WERI-Rb-1 (cell line): ENCODE data around the gene PIAS1.

Source experiments
- DNase-seq: peaks from one replicate; pipeline ENCODE4 v3.0.0-alpha.2; 2020
- H3K27ac ChIP-seq: fragments of 250-450 bp; sonication (Bioruptor Pico); 2 replicates; pipeline ENCODE4 v1.5.1; 2020; ENCODE audit warnings: mild to moderate bottlenecking, moderate library complexity
- H3K27me3 ChIP-seq: fragments of 250-450 bp; sonication (Bioruptor Pico); 2 replicates; pipeline ENCODE4 v1.5.1; 2021; ENCODE audit warnings: mild to moderate bottlenecking, low read depth, moderate library complexity; ENCODE audit not compliant: insufficient read depth, severe bottlenecking
- H3K36me3 ChIP-seq: fragments of 250-450 bp; sonication (Bioruptor Pico); 2 replicates; pipeline ENCODE4 v1.5.1; 2020; ENCODE audit warnings: mild to moderate bottlenecking, moderate library complexity
- H3K4me3 ChIP-seq: 2 replicates; pipeline ENCODE4 v1.5.1; 2011; ENCODE audit warnings: low read depth, mild to moderate bottlenecking, control low read depth, low read length
- H3K9me3 ChIP-seq: fragments of 250-450 bp; sonication (Bioruptor Pico); 2 replicates; pipeline ENCODE4 v1.5.1; 2021; ENCODE audit warnings: mild to moderate bottlenecking, moderate library complexity; ENCODE audit not compliant: severe bottlenecking
- TF ChIP-seq, protein P1 (sequence below): IDR thresholded peaks from 2 replicates; pipeline ENCODE4 v1.5.1; 2011; ENCODE audit warnings: low read depth, mild to moderate bottlenecking, control low read depth, inconsistent platforms, low read length

Gene PIAS1

DNA sequence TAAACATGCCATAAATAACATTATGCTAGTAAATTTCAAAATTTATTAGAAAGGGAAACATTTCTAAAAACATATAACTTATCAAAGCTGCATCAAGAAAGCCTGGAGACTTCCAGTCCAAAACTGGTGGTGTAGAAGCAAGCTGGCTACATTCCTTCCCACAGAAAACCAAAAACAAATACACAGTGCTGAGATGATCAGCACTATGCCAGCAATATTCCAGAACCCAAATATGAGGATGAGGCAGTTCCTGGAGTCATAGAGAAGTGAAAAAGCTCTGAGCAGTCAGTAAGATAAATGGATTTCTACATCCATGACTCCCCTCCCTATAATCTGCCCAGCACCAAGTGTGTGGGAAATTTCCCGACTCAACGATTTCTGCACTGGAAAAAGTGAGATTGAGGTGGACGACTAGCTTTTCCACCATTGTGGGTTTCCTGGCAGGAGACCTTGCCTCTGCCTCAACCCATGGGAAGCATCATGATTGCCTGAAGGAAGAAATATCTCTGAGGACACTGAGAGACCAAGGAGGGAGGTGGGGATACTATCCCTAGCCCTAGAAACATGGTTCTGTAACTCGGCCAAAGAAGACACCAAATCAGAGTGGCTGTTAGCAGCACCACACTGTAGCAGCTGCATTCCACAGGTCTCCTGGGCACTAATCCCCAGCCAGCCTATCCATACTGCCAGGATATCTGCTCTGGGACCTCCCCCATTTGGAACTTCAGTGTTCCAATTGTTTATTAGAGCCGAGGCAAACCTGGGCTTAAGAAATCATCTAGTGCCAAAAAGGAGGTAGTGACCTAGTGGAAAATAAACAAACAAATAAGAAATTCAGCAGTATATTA, 187.2 kb downstream of the PIAS1 start:
- Histone ChIP-seq H3K27ac (no peak overlapping the region), H3K36me3 (no peaks in the 10 kb centered on the region), H3K4me3 (no peak overlapping the region), H3K9me3 (peaks cover 6% of the 10 kb centered on the region), H3K27me3 (no peaks in the 10 kb centered on the region)
- no peak for DNase-seq
- TF ChIP-seq, protein P1, sequence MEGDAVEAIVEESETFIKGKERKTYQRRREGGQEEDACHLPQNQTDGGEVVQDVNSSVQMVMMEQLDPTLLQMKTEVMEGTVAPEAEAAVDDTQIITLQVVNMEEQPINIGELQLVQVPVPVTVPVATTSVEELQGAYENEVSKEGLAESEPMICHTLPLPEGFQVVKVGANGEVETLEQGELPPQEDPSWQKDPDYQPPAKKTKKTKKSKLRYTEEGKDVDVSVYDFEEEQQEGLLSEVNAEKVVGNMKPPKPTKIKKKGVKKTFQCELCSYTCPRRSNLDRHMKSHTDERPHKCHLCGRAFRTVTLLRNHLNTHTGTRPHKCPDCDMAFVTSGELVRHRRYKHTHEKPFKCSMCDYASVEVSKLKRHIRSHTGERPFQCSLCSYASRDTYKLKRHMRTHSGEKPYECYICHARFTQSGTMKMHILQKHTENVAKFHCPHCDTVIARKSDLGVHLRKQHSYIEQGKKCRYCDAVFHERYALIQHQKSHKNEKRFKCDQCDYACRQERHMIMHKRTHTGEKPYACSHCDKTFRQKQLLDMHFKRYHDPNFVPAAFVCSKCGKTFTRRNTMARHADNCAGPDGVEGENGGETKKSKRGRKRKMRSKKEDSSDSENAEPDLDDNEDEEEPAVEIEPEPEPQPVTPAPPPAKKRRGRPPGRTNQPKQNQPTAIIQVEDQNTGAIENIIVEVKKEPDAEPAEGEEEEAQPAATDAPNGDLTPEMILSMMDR, result no peak
